Measurements from ENCODE around the gene TRIM52. TPM values are rescaled to one million over a fixed set of nuclear protein-coding genes. Genes with fewer than 3 reads are reported as not detected.

The TRIM52 gene
- total and polyA plus RNA-seq, 2 of the 13 experiments (the other 11 are each of a cell fraction or from before 2014, with no cell fraction given): 7.2 to 11.6 TPM

- no peak overlapping the region for H3K4me3 ChIP-seq (replicated peaks in 1 of 3; ENCODE audit: insufficient read depth in 1 of 3, low read depth in 2 of 3, low read length in 3 of 3)
- H3K9me3 ChIP-seq (ENCODE audit: low read length): no peaks in the 10 kb centered on the region
- no peak for ATAC-seq
- in situ Hi-C loops (cut with HindIII; ENCODE audit: extremely low pct_ligation_motif_present, low pct_unique_long_range_greater_than_20kb) (no loop called here), intact Hi-C loops (cut with micrococcal nuclease; ENCODE audit: unreplicated experiment) (no loop called here)
- H3K36me3 ChIP-seq (replicated peaks in 1 of 2; ENCODE audit: control insufficient read depth in 1 of 2, insufficient read depth in 2 of 2, low read length in 2 of 2): peaks cover 26 to 75% of the 10 kb centered on the region in 2 experiments
- no peak for DNase-seq (ENCODE audit: low spot score)
- no peak for FAIRE-seq
- no peak overlapping the region for H3K4me2 ChIP-seq (ENCODE audit: low read depth, low read length)
- H3K9ac ChIP-seq (ENCODE audit: insufficient read depth, low read depth, low read length): no peak overlapping the region
- BruUV-seq (replicated peaks): no TSS peak
- peaks cover 51% of the 10 kb centered on the region for H4K20me1 ChIP-seq (ENCODE audit: insufficient read depth, low read length)
- H3K79me2 ChIP-seq (ENCODE audit: insufficient read depth, low read length): peaks cover 9% of the 10 kb centered on the region
- 97% methylated on average over 6 of the region's 6 CpGs for WGBS (ENCODE audit: low lambda C conversion rate)
- no peak overlapping the region for H3K27ac ChIP-seq (ENCODE audit: extremely low read length, insufficient read depth, low read length)
- H3K27me3 ChIP-seq (ENCODE audit: control insufficient read depth in 1 of 2, insufficient read depth in 2 of 2, low read length in 2 of 2): no peaks in the 10 kb centered on the region
- no peak overlapping the region for H2AFZ ChIP-seq (ENCODE audit: low read length)
- CTCF ChIA-PET (ENCODE audit: low intra/inter-chr PET ratio, low total read pairs): no interaction called here
- POLR2A ChIA-PET: interaction anchor here (1.1 kb wide), 1 partner anchor 13 kb away, joined by 4 read pairs; the partner anchor contains the start of gene TRIM41
- H3K4me1 ChIP-seq (ENCODE audit: insufficient read depth, low read length): peaks cover 30% of the 10 kb centered on the region
- no peak for TF ChIP-seq RBM39 (IDR thresholded peaks at IDR 0.05; ENCODE audit: low read depth, low read length, poor library complexity, severe bottlenecking)
- TF ChIP-seq ZNF225 (CRISPR knock-in tag; IDR thresholded peaks at IDR 0.05): no peak
- no peak for TF ChIP-seq ZFX (CRISPR knock-in tag; IDR thresholded peaks at IDR 0.05; ENCODE audit: low read depth)
- TF ChIP-seq, protein P1, sequence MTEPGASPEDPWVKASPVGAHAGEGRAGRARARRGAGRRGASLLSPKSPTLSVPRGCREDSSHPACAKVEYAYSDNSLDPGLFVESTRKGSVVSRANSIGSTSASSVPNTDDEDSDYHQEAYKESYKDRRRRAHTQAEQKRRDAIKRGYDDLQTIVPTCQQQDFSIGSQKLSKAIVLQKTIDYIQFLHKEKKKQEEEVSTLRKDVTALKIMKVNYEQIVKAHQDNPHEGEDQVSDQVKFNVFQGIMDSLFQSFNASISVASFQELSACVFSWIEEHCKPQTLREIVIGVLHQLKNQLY (CRISPR knock-in tag; IDR thresholded peaks at IDR 0.05): no peak
- no peak for TF ChIP-seq CBX2 (IDR thresholded peaks at IDR 0.05; ENCODE audit: low read depth, low read length)
- TF ChIP-seq CBX2 (CRISPR knock-in tag; IDR thresholded peaks at IDR 0.05; ENCODE audit: low read depth): no peak
- no peak for TF ChIP-seq LCORL (IDR thresholded peaks at IDR 0.05)
- TF ChIP-seq LCORL (CRISPR knock-in tag; IDR thresholded peaks at IDR 0.05): no peak
- TF ChIP-seq ZNF546 (CRISPR knock-in tag; conservative IDR thresholded peaks at IDR 0.05): no peak
- no peak for TF ChIP-seq YEATS4 (CRISPR knock-in tag; IDR thresholded peaks at IDR 0.05; ENCODE audit: borderline replicate concordance)
- TF ChIP-seq HOXD1 (CRISPR knock-in tag; IDR thresholded peaks at IDR 0.05): no peak
- no peak for TF ChIP-seq ZFP90 (CRISPR knock-in tag; IDR thresholded peaks at IDR 0.05; ENCODE audit: borderline replicate concordance)
- TF ChIP-seq, protein P2, sequence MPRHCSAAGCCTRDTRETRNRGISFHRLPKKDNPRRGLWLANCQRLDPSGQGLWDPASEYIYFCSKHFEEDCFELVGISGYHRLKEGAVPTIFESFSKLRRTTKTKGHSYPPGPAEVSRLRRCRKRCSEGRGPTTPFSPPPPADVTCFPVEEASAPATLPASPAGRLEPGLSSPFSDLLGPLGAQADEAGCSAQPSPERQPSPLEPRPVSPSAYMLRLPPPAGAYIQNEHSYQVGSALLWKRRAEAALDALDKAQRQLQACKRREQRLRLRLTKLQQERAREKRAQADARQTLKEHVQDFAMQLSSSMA (CRISPR knock-in tag; IDR thresholded peaks at IDR 0.05): no peak
- no peak for TF ChIP-seq MEIS1 (CRISPR knock-in tag; IDR thresholded peaks at IDR 0.05; ENCODE audit: borderline replicate concordance)
- TF ChIP-seq NCOA2 (CRISPR knock-in tag; IDR thresholded peaks at IDR 0.05): no peak
- 0 out of 2 replicates have a peak, but pooled peaks have one; percentile 8 for TF ChIP-seq NFIC (IDR thresholded peaks at IDR 0.05; ENCODE audit: low read length)
- 0 out of 2 replicates have a peak, but pooled peaks have one; percentile 9 for TF ChIP-seq RBFOX2 (IDR thresholded peaks at IDR 0.05; ENCODE audit: low read depth, low read length)
- TF ChIP-seq ZFP1 (CRISPR knock-in tag; IDR thresholded peaks at IDR 0.05): no peak
- TF ChIP-seq ZNF761 (CRISPR knock-in tag; conservative IDR thresholded peaks at IDR 0.05): no peak
- no peak for TF ChIP-seq ZNF230 (CRISPR knock-in tag; IDR thresholded peaks at IDR 0.05)
- no peak for TF ChIP-seq ZFP37 (CRISPR knock-in tag; IDR thresholded peaks at IDR 0.05; ENCODE audit: borderline replicate concordance)
- no peak for TF ChIP-seq RAD51 (IDR thresholded peaks at IDR 0.05; ENCODE audit: borderline replicate concordance)
- TF ChIP-seq THYN1 (CRISPR knock-in tag; IDR thresholded peaks at IDR 0.05; ENCODE audit: borderline replicate concordance, low read depth): no peak
- TF ChIP-seq PBX2 (CRISPR knock-in tag; IDR thresholded peaks at IDR 0.05): no peak
- TF ChIP-seq SPEN (CRISPR knock-in tag; IDR thresholded peaks at IDR 0.05; ENCODE audit: low read depth): no peak
- TF ChIP-seq ZNF205 (CRISPR knock-in tag; IDR thresholded peaks at IDR 0.05): no peak
- TF ChIP-seq ZNF337 (CRISPR knock-in tag; IDR thresholded peaks at IDR 0.05; ENCODE audit: borderline replicate concordance, low read depth): no peak
- TF ChIP-seq ZNF124 (CRISPR knock-in tag; IDR thresholded peaks at IDR 0.05): no peak
These were observed 24.5 kb downstream of the TRIM52 start for GRCh38 chr5:181236471-181236870.

All from HepG2 (cell line).